HG03342 (cell line): ENCODE data around the gene COL28A1.
"Not testable (repeated sequence)": the region's sequence is repeated elsewhere in the genome, so short reads cannot be mapped to it uniquely, and the experiment has no call there.

ENCODE experiments used
- ATAC-seq: cut with Tn5 transposase; IDR thresholded peaks from one replicate; pipeline ENCODE4 v1.9.1; 2021; ENCODE audit warnings: mild to moderate bottlenecking, moderate library complexity; ENCODE audit not compliant: unreplicated experiment

The COL28A1 gene

GRCh38 chr7:7519528-7519927, 16.1 kb downstream of the COL28A1 start:
- ATAC-seq, result no peak

DNA sequence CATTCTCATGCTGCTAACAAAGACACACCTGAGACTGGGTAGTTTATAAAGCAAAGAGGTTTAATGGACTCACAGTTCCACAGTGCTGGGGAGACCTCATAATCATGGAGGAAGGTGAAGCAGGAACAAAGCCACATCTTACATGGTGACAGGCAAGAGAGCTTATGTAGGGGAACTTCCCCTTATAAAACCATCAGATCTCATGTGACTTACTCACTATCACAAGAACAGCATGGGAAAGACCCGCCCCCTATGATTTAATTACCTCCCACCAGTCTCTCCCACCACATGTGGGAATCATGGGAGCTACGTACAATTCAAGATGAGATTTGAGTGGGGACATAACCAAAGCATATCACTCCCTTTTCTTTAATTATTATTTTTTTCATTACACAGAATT, 16.6 kb downstream of the COL28A1 start:
- no peak for ATAC-seq

DNA sequence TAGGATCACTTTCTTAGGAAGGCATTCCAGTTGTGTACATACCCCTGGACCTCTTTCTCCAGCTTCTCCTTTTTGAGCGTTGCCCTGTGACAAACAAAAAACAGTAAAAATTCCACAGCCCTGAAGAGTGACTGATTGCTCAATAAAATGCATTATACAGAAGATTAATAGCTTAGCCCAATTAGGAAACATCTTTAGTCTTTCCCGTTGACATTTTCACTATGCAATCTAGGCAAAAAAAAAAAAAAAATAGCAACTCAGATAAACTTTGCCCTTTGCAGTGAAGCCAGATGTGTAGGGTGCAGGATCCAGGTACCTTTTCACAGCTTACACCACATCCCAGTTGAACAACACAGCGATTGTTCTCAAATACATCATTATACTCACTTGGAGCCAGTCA, 17.9 kb downstream of the COL28A1 start:
- no peak for ATAC-seq

DNA sequence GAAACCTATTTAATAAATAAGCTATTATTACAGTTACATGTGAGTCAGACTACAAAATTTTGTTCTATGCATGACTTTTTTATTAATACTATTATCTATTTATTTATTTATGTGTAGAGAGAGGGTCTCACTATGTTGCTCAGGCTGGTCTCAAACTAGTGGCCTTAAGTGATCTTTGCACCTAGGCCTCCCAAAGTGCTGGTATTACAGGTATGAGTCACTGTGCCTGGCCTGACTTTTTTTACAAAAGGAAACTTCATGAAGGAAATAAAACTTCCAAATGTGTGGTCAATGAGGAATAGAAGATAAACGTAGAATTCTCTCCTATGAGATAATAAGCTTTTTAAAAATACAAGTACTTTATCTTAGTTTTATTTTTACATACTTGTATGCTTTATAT, 19.0 kb downstream of the COL28A1 start:
- ATAC-seq, result no peak

DNA sequence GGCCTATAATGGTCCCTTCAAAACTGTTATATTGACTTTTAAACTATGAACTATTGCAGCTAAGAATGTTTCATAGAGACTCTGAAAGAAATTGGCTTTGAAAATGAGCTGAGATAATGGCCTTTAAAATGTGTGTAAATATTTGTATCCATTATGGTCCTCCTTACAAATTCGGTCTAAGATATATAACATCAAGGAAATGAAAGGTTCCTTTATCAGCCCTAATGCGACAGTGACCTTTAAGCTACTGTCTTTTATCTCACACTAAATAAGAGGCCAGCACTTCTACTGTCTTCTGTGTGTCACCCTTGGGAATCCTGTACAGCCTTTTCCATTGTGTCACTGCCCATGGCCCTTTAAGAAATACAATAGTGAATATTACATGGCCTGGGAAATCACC, 19.5 kb downstream of the COL28A1 start:
- ATAC-seq, result no peak

DNA sequence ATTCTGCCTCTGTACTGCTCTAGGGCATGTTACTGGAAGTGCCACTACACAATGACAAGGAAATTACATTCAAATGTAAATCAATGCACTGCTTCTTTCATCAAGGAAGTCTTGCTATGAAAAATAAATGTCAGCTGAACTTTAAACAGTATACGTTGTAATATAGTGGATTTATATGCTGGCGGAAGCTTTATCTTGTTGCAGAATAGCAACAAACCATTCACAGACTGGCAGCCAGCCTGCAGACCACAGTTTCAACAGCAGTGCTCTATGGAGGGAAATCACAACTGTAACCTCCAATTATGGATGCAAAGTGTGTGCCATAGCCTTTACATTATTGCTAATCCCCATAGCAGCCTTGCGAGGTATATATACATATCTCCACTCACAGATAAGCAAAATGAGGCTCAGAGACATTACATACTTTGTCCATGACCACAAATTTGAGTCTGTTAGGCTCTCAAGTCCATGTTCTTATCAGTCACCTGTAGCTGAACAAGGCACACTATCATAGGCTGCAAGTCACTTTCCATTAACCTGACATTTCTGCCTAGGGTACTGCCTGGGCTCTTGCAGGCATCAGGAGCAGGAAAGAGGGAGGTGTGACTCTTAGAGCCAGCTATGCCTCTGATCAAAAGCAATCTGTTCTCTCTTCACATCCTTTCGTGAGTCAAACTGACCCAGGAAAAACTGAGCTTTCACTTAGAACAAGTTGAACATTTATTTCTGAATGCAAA, 22.6 kb downstream of the COL28A1 start:
- ATAC-seq, result no peak

GRCh38 chr7:7510794-7511193, 24.9 kb downstream of the COL28A1 start:
- ATAC-seq, result no peak

DNA sequence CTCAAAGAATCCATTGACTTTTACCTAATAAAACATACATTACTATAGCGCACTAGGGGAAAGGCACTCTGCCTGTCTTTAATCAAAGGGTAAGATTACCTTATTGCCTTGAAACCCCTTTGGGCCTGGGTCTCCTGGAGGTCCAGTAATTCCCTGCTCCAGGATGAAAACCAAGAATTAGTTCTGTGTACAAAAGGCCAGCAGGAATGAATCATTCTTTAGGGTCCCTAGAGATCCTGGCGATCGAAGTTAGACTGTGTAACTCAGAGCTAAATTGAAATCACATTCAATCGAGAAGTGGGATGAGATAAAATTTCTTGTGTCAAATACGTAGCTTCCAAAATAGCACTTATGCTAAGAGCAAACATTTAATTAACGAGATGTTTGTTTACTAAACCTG, 29.8 kb downstream of the COL28A1 start:
- no peak for ATAC-seq

DNA sequence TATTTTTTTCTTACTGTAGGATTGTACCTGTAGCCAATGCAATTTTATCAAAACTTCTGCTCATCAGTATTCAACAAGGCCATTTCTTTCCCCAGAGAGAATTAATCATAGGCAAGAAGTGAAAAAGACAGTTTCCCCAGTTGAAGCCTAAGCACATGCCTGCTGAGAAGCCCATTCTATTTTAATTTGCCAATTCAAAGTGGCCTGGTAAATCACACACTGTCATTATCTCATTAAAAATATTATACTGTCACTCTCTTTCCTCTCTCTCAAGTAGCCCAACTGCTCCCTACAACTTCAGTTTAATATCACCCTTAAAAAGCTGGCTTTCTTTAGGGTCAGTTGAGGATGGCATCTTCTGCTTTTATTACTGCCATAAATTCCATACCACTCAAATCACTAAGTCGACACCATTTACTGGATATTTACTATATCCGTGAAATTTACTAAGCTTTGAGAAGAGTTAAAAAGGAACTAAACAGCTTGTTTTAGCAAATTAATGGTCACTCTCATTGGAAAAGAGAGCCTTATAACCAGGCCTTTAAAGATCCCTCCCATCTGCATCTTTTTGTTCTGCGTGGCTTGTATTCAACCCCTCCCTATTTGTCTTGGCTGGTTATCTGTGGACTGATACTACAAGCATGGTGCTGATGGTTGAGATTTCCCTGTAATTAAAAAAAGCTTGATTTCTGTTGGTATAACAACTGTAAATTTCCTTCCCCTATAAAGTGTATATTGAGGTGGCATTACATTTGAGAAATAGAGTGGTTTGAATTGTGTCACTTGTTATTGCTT, 30.6 kb downstream of the COL28A1 start:
- no peak for ATAC-seq

- ATAC-seq, result no peak
These were observed 35.8 kb downstream of the COL28A1 start for GRCh38 chr7:7499892-7500291.

- ATAC-seq, result no peak
These were observed 36.8 kb downstream of the COL28A1 start for GRCh38 chr7:7498856-7499255.

DNA sequence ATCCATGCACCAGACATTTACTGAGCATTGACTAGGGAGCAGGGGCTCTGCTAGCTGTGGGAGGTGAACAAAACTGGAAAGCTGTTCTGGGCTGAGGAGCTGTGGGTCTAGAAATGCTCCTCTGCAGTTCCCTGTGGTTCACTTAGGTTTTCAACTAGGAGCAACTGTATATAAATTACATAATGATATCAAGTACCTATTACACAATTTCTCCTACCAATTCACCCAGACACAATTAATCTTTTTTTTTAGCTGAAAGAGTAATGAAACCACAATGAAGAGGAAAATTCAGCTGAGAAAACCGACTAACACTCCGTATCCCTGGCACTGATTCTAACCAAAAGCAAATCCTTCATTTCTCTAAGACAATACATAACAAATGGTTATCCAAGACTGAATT, 39.4 kb downstream of the COL28A1 start:
- no peak for ATAC-seq

GRCh38 chr7:7495171-7495570, 40.5 kb downstream of the COL28A1 start:
- no peak for ATAC-seq

DNA sequence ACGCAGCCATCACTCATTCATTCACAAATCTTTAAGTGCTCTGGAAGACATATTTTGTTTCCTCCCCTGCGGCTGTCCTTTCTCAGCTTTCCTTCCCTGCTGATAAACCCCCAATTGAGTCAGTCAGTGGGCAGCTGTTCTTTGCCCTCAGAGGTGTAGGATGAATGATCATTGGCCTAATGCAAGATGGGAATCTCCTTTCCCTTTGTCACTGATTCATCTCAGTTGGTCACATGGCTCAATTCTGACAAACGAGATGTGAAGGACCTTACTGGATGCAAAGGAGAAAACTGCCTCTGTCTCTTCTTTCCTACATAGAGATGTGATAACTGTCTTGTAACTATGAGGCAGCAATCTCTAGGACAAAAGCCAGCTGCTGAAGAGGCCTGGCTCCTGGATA, 44.6 kb downstream of the COL28A1 start:
- no peak for ATAC-seq

DNA sequence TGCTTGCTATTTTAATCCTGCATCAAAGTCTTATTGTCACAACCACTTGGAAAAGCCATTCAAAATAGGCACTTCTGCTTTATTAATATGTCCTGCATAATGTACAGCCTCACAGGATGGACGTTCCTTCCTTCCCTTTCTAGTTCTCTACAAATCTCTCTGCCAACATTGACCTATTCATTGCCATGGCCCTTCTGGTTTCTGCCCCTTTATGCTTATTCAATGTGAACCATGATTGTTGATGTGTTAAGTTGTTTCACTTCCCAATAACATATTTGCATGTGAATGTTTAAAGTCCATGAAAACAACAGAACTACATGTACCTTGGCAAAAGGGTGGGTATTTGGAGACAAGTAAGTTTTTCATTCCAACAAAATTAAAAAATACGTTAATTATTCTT, 45.7 kb downstream of the COL28A1 start:
- ATAC-seq, result no peak

GRCh38 chr7:7489546-7489945, 46.1 kb downstream of the COL28A1 start:
- no peak for ATAC-seq

- ATAC-seq, result peak; percentile 61
These were observed 49.3 kb downstream of the COL28A1 start for GRCh38 chr7:7486362-7486761.

- ATAC-seq, result no peak
These were observed 51.6 kb downstream of the COL28A1 start for GRCh38 chr7:7484072-7484471.

DNA sequence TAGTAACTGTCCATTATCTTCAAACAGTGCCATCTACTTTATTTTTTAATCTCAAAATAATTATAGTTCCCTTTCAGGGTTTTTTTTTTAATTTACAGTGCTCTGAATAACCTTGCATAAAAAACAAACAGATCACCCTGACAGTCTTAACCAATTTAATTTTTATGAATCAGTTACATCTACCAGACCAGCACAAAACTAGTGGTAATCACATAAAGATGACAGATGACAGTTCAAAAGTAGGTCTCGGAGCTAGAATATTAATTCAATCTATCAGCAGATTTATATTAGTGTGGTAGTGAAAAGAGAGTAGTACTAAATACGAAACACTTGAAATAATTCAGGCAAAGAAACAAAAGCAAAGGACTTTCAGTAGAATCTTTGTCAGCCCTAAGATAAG, 53.9 kb downstream of the COL28A1 start:
- ATAC-seq, result no peak

DNA sequence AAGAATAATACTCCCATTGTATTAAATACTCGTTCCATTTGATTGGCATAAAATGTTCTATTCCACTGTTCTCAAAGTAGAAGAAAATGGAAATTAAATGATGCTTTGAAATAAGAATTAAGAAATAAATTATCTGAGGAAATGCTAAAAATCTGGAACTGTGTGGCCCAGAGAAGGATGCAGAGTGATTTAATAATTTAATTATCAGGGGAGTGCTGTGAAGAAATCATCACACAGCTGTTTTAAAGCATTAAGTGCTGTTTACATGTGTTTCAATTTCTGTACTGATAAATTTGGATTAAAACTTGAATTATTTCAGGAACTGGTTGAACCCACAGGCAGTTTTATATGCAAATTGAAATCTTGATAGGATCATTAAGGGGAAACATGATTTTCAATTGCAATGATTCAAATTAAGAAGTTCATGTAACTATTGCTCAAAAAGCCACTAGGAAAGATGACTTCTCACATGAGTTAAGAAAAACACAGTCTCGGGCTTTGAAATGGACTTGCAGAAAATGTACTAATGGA, 56.3 kb downstream of the COL28A1 start:
- no peak for ATAC-seq

GRCh38 chr7:7478569-7478968, 57.1 kb downstream of the COL28A1 start:
- ATAC-seq, result no peak

DNA sequence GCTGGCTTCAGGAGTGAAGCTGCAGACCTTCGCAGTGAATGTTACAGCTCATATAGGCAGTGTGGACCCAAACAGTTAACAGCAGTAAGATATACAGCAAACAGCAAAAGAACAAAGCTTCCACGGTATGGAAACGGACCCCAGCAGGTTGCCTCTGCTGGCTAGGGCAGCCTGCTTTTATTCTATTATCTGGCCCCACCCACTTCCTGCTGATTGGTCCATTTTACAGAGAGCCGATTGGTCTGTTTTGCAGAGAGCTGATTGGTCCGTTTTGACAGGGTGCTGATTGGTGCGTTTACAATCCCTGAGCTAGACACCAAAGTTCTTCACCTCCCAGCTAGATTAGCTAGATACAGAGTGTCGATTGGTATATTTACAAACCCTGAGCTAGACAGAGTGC, 58.0 kb downstream of the COL28A1 start:
- ATAC-seq, result not testable (repeated sequence)
